Keratinocyte (primary cell): ENCODE data around the gene RNF166. TPM values are rescaled to one million over a fixed set of nuclear protein-coding genes. Genes with fewer than 3 reads are reported as not detected.

Source experiments
- DNase-seq: peaks from one replicate; pipeline ENCODE4 v3.0.0-alpha.2; 2011; ENCODE audit warnings: low read depth, missing footprints, low spot score
- FAIRE-seq: peaks from 2 replicates; lab custom pipeline; 2011; peaks lifted over from hg19 to GRCh38; lab: Jason Lieb, UNC
- H2AFZ ChIP-seq: 2 replicates; pipeline ENCODE4 v1.6.0; 2012; ENCODE audit warnings: low read length, control low read depth, inconsistent platforms; ENCODE audit not compliant: control insufficient read depth
- H3K27ac ChIP-seq: 2 replicates; pipeline ENCODE4 v1.5.1; 2011; ENCODE audit warnings: low read length; ENCODE audit not compliant: control insufficient read depth, insufficient read depth
- H3K27me3 ChIP-seq: 3 replicates; pipeline ENCODE4 v1.6.0; 2011; ENCODE audit warnings: low read length; ENCODE audit not compliant: control insufficient read depth, insufficient read depth; ENCODE audit errors: extremely low read depth
- H3K36me3 ChIP-seq, 2 experiments: 2 replicates in 1 of 2; 3 replicates in 1 of 2; pipeline ENCODE4 v1.5.1; 2011; ENCODE audit warnings: low read length in 2 of 2, mild to moderate bottlenecking in 1 of 2; ENCODE audit not compliant: control insufficient read depth in 2 of 2, insufficient read depth in 2 of 2; ENCODE audit errors: extremely low read depth in 1 of 2
- H3K4me1 ChIP-seq: 3 replicates; pipeline ENCODE4 v1.5.1; 2011; ENCODE audit warnings: low read length; ENCODE audit not compliant: control insufficient read depth, insufficient read depth; ENCODE audit errors: extremely low read depth
- H3K4me2 ChIP-seq: 3 replicates; pipeline ENCODE4 v1.6.0; 2011; ENCODE audit warnings: low read depth, low read length; ENCODE audit not compliant: control insufficient read depth, insufficient read depth; ENCODE audit errors: extremely low read depth
- H3K4me3 ChIP-seq, 3 experiments: fragments of 200-600 bp in 1 of 3; sonication (generic) in 1 of 3; 2 replicates in 2 of 3; 3 replicates in 1 of 3; pipeline ENCODE4 v1.5.1; 2011 to 2016; ENCODE audit warnings: low read length in 3 of 3, mild to moderate bottlenecking in 3 of 3, control low read depth in 2 of 3, inconsistent platforms in 1 of 3, low read depth in 1 of 3, mixed read lengths in 1 of 3, mixed run types in 1 of 3, moderate library complexity in 1 of 3; ENCODE audit not compliant: control insufficient read depth in 2 of 3, insufficient read depth in 2 of 3; ENCODE audit errors: extremely low read depth in 1 of 3
- H3K79me2 ChIP-seq: 2 replicates; pipeline ENCODE4 v1.6.0; 2012; ENCODE audit warnings: low read length; ENCODE audit not compliant: control insufficient read depth, insufficient read depth
- H3K9ac ChIP-seq: 3 replicates; pipeline ENCODE4 v1.6.0; 2011; ENCODE audit warnings: low read length; ENCODE audit not compliant: control insufficient read depth, insufficient read depth; ENCODE audit errors: extremely low read depth
- H3K9me1 ChIP-seq: 3 replicates; pipeline ENCODE4 v1.6.0; 2011; ENCODE audit warnings: low read length; ENCODE audit not compliant: control insufficient read depth, insufficient read depth; ENCODE audit errors: extremely low read depth
- H3K9me3 ChIP-seq: 2 replicates; pipeline ENCODE4 v1.5.1; 2012; ENCODE audit warnings: low read depth, low read length; ENCODE audit not compliant: control insufficient read depth
- H4K20me1 ChIP-seq: 3 replicates; pipeline ENCODE4 v1.6.0; 2011; ENCODE audit warnings: low read length; ENCODE audit not compliant: control insufficient read depth, insufficient read depth; ENCODE audit errors: extremely low read depth
- EZH2 ChIP-seq: IDR thresholded peaks from one replicate; pipeline ENCODE4 v1.6.1; 2012; ENCODE audit warnings: inconsistent platforms, mild to moderate bottlenecking, low read length, moderate library complexity
- dilution Hi-C: fragments of 300-500 bp; cut with MboI; formaldehyde crosslinking; loops from one replicate; pipeline ENCODE4 v1.7.0; 2020; ENCODE audit warnings: low sequenced_read_pairs; ENCODE audit not compliant: extremely low pct_ligation_motif_present
- polyA plus RNA-seq, 5 experiments: library from polyadenylated mRNA; depleted of rRNA in 3 of 5; stranded (reverse) in 3 of 5; stranded (forward) in 1 of 5; unstranded in 1 of 5; fragments of >200 nt; gene quantifications; 1 replicate in 1 of 5; 2 replicates in 3 of 5; 3 replicates in 1 of 5; pipeline versions ENCODE4 v1.2.1 to v1.2.3, GENCODE V29; 2011 to 2012; ENCODE audit warnings: missing spikeins in 2 of 5, low read depth in 1 of 5, low replicate concordance in 1 of 5
- TF ChIP-seq, protein P1 (sequence below), 3 experiments: IDR thresholded peaks in 1 of 3; conservative IDR thresholded peaks in 1 of 3; optimal IDR thresholded peaks in 1 of 3; 2 replicates in 2 of 3; 3 replicates in 1 of 3; pipeline versions ENCODE3 to v1.5.1; 2011; ENCODE audit warnings: low read length in 3 of 3, mild to moderate bottlenecking in 3 of 3, moderate library complexity in 2 of 3, control low read depth in 1 of 3, inconsistent platforms in 1 of 3; ENCODE audit not compliant: insufficient read depth in 2 of 3; ENCODE audit errors: extremely low read depth in 1 of 3

The RNF166 gene
- polyA plus RNA-seq, 1 donor (not counting 4 experiments of a cell fraction or from before 2014, with no cell fraction given): 3.4 TPM

DNA sequence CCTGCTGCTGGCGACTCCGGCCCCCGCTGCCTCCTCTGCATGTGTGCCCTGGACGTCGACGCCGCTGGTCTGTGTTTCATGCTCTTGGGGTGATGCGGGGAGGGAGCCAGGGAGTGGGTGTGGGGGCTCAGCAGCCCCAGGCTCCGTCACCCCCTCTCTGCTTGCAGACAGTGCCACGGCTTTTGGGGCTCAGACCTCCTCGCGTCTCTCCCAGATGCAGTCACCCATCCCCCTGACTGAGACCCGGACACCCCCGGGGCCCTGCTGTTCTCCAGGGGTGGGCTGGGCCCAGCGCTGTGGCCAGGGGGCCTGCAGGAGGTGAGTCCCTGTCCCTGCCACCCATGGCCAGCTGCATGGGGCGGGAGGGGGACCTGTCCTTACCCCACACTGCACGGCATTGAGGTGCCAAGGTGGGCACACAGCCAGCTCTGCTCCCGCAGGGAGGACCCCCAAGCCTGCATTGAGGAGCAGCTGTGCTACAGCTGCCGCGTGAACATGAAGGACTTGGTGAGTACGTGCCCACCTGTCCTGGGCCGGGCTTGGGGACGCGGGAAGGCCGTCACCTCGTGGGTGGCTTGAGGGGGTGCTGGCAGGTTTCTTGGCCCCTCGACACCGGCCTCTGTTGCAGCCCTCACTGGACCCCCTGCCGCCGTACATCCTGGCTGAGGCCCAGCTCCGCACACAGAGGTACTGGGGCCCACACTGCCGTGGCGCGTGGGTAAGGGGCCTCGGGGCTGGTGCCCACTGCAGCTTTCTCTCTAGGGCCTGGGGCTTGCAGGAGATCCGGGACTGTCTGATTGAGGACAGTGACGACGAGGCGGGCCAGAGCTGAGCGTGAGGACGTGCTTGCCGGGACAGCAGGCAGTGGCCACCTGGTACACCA is 8.5 kb upstream of the RNF166 start:
- peaks cover 5% of the 10 kb centered on the region for H3K79me2 ChIP-seq
- no peak overlapping the region for H2AFZ ChIP-seq
- H4K20me1 ChIP-seq: peaks cover 3% of the 10 kb centered on the region
- no peaks in the 10 kb centered on the region for H3K27me3 ChIP-seq
- dilution Hi-C loops: no loop called here
- FAIRE-seq (no peak), DNase-seq (no peak)
- no peak overlapping the region for H3K4me3 ChIP-seq
- H3K36me3 ChIP-seq: peaks cover 54 to 55% of the 10 kb centered on the region in 2 experiments
- H3K4me1 ChIP-seq: no peaks in the 10 kb centered on the region
- TF ChIP-seq, protein P1, sequence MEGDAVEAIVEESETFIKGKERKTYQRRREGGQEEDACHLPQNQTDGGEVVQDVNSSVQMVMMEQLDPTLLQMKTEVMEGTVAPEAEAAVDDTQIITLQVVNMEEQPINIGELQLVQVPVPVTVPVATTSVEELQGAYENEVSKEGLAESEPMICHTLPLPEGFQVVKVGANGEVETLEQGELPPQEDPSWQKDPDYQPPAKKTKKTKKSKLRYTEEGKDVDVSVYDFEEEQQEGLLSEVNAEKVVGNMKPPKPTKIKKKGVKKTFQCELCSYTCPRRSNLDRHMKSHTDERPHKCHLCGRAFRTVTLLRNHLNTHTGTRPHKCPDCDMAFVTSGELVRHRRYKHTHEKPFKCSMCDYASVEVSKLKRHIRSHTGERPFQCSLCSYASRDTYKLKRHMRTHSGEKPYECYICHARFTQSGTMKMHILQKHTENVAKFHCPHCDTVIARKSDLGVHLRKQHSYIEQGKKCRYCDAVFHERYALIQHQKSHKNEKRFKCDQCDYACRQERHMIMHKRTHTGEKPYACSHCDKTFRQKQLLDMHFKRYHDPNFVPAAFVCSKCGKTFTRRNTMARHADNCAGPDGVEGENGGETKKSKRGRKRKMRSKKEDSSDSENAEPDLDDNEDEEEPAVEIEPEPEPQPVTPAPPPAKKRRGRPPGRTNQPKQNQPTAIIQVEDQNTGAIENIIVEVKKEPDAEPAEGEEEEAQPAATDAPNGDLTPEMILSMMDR (optimal IDR thresholded peaks at IDR 0.05 in 1 of 3, IDR thresholded peaks at IDR 0.05 in 1 of 3, conservative IDR thresholded peaks at IDR 0.05 in 1 of 3; ENCODE audit: extremely low read depth in 1 of 3, insufficient read depth in 2 of 3, low read length in 3 of 3): no peak
- no peak for TF ChIP-seq EZH2
- no peak overlapping the region for H3K27ac ChIP-seq
- no peaks in the 10 kb centered on the region for H3K9me3 ChIP-seq
- H3K4me2 ChIP-seq: no peak overlapping the region
- no peaks in the 10 kb centered on the region for H3K9me1 ChIP-seq
- no peak overlapping the region for H3K9ac ChIP-seq

DNA sequence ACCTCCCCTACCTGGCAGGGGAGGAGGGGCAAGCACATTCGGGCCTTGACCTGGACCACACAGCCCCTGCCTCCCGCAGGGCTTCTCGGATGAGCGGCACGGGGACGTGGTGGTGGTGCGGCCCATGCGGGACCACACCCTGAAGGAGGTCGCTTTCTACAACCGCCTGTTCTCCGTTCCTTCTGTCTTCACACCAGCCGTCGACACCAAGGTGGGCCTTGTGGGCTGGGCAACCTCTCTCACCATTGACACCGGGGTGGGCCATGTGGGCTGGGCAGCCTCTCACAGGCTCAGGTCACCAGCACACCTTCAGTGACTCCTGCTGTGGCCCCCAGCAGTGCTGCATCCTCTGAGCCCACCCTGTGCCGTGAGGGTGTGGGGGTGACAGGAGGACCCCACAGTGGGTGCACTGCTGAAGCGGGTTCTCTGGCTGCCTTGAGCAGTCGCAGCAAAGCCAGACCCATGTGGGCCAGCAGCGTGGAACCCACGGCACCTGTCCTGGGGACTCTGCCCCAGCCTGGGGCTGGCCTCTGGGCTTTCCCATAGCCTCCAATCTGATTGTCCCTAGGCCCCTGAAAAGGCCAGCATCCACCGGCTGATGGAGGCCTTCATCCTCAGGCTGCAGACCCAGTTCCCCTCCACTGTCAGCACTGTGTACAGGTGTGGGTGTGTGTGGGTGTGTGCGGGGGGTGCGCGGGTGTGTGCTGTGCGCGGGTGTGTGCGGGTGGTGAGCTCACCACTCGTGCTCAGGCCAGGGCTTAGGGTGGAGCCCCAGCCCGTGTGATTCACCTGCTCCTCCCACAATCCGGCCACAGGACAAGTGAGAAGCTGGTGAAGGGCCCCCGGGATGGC is 7.6 kb upstream of the RNF166 start:
- Histone ChIP-seq H3K9me3 (no peaks in the 10 kb centered on the region), H4K20me1 (peaks cover 3% of the 10 kb centered on the region), H3K36me3 (peaks cover 49 to 50% of the 10 kb centered on the region in 2 experiments), H3K4me3 (no peak overlapping the region), H3K27me3 (no peaks in the 10 kb centered on the region), H3K4me1 (no peaks in the 10 kb centered on the region), H3K9ac (no peak overlapping the region), H3K27ac (no peak overlapping the region), H3K79me2 (peaks cover 11% of the 10 kb centered on the region), H3K4me2 (no peak overlapping the region), H2AFZ (no peak overlapping the region), H3K9me1 (no peaks in the 10 kb centered on the region)
- dilution Hi-C loops: no loop called here
- FAIRE-seq: no peak
- TF ChIP-seq, protein P1 (optimal IDR thresholded peaks at IDR 0.05 in 1 of 3, IDR thresholded peaks at IDR 0.05 in 1 of 3, conservative IDR thresholded peaks at IDR 0.05 in 1 of 3; ENCODE audit: extremely low read depth in 1 of 3, insufficient read depth in 2 of 3, low read length in 3 of 3): no peak
- TF ChIP-seq EZH2: no peak
- no peak for DNase-seq
